Right lobe of liver (tissue), 4 donors: ENCODE measurements around the gene OR4M1.
"Not testable (repeated sequence)": the region's sequence is repeated elsewhere in the genome, so short reads cannot be mapped to it uniquely, and the experiment has no call there.

Experiments used
- POLR2A ChIP-seq: fragments of 450-650 bp; IDR thresholded peaks from one replicate; pipeline ENCODE4 v1.6.1; 2017; ENCODE audit warnings: antibody characterized with exemption, mild to moderate bottlenecking
- TF ChIP-seq, protein P1 (sequence below), 4 donors: fragments of 200-600 bp in 3 of 4; fragments of 450-650 bp in 1 of 4; IDR thresholded peaks; one replicate each; pipeline versions ENCODE4 v1.5.1 to v1.8.0; 2016 to 2022; ENCODE audit warnings: antibody characterized with exemption in 4 of 4, mild to moderate bottlenecking in 2 of 4
- donor health status: DM: no; HTN: no; CAD: no.
- donor health status: DM: no; HTN: no; CAD: no.
- donor health status: DM: no; HTN: yes; CAD: no.

- TF ChIP-seq, protein P1, sequence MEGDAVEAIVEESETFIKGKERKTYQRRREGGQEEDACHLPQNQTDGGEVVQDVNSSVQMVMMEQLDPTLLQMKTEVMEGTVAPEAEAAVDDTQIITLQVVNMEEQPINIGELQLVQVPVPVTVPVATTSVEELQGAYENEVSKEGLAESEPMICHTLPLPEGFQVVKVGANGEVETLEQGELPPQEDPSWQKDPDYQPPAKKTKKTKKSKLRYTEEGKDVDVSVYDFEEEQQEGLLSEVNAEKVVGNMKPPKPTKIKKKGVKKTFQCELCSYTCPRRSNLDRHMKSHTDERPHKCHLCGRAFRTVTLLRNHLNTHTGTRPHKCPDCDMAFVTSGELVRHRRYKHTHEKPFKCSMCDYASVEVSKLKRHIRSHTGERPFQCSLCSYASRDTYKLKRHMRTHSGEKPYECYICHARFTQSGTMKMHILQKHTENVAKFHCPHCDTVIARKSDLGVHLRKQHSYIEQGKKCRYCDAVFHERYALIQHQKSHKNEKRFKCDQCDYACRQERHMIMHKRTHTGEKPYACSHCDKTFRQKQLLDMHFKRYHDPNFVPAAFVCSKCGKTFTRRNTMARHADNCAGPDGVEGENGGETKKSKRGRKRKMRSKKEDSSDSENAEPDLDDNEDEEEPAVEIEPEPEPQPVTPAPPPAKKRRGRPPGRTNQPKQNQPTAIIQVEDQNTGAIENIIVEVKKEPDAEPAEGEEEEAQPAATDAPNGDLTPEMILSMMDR (IDR thresholded peaks at IDR 0.05) = not testable (repeated sequence)
- not testable (repeated sequence) for TF ChIP-seq POLR2A
Measured at GRCh38 chr14:19796520-19797108, 23.3 kb downstream of the OR4M1 start.
